Activated T-cell treated with anti-CD3 and anti-CD28 coated beads for 24 hours (primary cell): ENCODE results near the gene KCND1.

Experiments
- DNase-seq: peaks from one replicate; pipeline ENCODE4 v3.0.0-alpha.2; 2020; ENCODE audit warnings: low read depth

KCND1 gene

DNA sequence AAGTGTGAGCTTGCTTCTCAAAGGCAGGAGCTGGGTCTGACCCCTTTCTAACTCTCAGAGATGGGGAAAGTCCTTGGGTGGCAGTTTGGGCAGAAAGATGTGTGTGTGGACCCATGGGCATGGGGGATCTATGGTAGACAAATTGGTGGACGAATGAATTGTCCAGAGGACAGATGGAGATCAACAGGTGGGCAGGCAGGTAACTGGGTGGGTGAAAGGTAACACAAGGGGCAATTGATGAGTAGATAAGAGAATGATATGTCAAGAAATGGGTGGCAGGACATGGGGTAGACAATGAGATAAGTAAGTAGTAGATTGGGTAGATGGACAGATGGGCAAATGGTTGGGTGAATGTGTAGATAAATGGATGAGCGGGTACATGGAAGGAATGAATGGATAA, 2.9 kb upstream of the KCND1 start:
- DNase-seq = no peak

DNA sequence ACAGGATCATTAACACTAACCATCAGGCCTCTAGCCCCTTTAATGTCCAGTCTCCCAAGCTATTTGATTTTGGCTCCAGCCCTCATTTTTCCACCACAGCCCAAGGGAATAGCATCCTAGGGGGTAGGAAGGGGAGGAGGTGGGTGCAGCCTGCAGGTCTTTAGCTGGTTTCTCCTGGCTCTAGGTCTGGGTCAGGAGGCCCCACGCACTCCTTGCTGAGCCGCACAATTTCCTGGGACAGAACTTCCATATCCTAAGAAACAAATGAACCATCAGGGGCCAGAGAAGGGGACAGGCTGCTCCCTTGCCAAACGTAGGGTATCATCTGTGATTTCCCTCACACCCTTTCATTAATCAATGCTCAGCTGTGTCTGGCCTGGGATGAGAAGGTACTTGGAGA, 2.4 kb upstream of the KCND1 start:
- no peak for DNase-seq

DNA sequence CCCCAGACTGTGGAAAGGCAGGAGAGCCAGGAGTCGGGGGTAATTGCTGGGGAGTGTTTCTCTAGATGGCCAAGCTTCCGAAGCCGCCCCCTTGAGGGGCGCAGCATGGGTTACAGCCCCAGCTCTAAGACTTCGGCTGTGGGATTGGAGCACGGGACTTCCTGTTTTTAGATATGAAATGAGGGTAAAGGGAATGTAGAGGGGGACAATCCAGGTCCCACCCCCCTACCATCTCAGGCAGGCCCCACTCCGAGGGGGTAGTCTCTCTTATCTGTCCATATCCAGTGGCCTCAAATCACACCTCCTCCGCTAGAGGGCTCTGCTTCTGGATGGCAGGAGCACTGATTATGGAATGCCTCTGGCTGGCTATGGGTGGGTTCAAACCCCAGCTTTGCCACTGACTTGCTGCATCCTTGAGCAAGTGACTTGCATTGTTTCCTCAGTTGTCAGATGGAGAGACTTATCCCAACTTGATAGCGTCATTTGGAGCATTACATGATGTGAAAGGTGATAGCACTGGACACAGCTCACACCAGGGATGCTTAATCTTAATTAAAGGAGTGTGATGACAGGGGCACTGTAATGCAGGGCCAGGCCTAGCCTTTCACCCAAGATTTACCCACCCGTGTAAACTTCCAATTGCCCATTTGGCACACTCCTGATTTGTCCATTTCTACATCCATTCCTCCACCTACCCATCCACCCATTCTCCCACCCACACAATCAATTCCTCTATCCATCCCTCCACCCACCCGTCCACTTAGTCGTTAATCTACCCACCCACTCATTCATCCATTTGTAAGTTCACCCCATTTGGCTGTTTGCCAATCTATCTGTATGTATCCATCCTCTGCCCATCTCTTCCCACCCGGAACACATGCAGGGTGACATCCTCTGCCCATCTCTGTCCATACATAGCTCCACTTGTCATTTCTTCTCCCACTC, 848 bp upstream of the KCND1 start:
- no peak for DNase-seq

DNA sequence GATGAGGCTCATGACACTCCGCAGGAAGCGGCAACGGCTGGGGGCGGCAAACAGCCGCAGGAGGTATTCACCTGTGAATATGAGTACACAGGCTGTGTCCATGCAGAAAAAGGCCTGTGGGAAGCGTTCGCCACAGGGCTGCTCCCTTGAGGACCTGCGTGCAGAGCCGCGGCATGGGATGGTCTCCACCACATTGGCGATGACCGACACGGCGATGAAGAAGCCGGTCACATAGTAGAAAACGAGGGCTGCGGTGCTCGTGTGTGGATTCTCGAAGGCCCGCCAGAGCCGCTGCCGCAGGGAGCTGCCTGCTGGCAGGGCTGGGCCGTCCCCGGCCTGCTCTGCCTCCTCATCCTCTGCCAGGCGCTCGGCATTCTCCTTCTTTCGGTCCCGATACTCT, 2.2 kb downstream of the KCND1 start:
- no peak for DNase-seq

DNA sequence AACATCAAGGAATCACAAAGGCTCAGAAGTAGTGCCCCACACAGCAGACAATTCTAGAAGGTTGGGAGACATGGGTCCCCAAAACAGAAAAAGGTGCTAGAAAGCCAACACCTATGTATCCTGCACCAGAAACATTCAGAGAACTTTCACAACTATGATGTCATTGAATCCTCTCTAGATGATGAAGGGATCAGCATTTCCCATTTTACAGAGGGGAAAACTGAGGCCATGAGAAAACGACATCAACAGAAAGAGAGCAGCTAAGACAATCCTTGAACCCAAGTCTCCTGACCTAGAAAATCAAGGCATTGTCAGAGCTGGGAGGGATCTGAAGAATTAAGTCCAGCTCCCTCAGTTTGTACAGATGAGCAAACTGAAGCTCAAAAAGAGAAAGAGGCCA, 3.3 kb downstream of the KCND1 start:
- no peak for DNase-seq

DNA sequence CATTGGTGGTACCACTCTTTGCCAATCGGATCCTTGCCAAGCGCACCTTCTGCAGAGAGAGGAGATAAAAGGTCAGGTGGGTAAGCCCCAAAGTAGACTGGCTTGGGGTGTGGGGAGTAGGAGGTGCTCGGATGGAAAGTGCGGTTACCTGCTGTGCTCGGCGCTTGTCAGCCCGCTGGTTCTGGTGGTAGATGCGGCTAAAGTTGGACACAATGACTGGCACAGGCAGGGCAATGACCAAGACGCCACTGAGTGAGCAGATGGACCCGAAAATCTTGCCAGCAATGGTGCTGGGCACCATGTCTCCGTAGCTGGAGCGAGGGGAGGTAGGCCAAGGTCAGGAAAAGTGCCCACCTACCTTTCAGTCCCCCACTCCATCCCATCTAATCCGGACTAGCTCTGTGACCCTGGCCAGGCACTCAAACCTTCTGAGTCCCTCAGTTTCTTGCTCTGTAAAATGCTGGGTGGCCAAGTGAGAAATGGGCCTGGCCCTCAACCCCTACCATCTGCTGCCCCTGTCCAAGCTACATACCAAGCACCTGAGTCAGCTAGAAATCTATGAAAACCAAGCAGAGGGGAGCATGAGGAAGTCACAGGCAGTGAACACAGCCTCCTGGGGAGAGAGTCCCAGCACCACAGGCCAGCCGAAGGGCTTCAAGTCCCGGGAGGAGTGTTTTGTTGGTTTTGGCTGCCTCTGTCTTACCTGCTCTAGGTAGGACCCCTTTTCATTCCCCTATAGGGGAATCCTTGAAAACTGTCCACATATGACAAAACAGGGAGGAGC, 4.7 kb downstream of the KCND1 start:
- no peak for DNase-seq

DNA sequence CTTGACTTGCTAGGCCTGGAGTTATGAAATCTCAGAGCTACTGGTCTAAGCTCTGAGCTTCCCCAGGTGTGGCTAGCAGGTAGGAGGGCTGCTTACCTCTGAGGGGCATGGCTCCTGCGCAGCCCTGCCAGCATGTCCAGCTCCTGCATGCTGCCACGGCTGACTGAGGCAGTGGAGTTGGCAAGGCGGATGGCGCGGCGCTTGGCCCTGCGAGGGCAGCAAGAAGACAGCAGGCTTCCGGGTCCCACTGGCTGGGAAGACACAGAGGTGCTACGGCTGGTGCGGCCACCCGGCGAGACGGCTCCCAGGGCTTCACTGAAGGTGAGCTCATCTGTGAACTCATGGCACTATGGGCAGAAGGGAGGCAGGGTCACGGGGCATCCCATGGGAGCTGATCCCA, 5.7 kb downstream of the KCND1 start:
- DNase-seq = no peak

DNA sequence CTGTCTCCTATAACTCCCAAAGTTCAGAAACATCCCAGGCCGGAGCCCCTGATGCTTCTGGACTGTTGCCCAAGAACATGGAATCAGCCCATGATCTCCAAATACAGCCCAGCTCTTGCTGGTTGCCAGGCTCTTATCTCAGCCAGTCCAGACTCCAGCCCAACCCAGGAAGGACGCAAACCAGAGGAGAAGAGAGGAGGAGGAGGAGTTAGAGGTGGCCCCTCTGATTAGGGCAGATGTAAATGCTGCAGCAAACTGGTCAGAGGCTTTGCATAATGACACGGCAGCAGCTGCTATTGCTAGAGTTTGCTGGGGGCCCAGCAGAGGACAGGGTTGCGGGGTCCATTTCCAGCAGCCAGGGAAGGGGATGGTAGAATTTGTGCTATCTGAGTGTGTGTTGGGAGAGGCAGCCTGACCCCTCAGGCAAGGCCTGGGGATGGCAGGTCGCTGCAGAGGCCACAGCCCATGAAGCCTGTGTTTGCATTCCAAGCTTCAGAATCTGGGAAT, 10.0 kb downstream of the KCND1 start:
- no peak for DNase-seq

DNA sequence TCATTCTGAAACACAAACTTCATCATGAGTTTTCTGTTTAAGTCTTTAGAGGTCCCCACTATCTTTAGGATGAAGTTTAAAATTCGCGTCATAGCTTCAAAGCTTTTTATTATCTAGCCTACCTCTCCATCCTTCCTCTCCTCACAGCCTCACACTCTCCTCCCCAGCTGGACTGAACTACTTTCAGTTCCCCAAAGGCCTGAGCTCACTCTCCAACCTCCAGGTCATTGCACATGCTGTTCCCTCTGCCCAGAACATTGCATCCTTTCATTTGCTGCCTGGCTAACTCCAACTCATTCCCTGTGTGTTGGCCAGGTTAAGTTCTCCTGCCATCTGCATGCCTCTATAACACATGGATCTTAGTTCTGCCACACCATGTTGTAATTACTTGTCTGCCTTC, 11.4 kb downstream of the KCND1 start:
- no peak for DNase-seq

DNA sequence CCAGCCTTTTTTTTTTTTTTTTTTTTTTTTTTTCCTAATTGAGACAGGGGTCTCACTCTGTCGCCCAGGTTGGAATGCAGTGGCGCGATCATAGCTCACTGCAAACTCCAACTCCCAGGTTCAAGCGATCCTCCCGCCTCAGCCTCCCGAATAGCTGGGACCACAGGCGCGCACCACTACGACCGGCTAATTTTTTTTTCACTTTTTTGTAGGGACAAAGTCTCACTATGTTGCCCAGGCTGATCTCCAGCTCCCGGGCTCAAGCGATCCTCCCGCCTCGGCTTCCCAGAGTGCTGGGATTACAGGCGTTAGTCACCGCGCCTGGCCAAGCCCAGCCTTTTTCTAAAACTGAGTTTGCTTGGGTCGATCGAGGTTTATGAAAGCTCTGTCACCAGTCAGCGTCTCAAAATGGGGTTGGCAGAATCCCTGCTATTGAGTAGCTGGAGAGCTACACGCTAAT, 13.0 kb downstream of the KCND1 start:
- no peak for DNase-seq

DNA sequence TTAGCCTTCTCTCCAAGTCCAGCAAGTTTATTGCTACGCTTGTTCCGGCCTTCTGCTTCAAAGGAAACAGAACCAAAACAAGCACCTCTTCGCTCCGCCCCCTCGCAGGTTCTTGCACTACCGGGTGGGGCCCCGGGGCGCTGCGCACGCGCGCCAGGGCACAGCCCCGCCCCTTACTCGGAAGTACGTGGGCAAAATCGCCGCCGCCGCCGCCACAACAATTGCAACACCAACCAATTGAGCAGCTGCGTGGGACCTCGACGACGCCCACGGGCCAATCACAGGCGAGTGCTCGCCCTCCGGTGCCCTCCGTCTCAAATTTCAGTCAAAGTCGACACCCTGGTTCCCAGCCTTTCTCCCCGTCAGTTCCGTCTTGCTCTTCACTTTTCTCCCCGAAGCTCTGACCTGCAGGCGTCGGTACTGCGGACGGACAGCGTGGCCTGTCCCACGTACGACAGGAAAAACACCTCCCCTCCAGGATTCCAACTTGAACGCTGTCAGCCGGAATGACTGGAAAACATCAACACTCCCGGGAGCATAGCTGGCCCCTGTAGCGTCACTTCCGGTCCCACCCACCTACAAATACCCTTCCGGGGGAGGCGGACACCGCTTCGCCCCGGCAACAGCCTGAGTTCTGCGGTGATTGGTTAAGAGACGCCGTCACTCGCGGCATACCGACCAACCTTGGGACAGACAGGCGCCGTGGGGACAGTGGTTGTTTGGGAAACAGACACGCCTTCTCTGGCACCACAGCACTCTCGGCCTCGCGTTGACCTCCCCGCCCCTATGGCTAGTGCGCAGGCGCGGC, 13.6 kb downstream of the KCND1 start:
- peak; percentile 87 for DNase-seq

DNA sequence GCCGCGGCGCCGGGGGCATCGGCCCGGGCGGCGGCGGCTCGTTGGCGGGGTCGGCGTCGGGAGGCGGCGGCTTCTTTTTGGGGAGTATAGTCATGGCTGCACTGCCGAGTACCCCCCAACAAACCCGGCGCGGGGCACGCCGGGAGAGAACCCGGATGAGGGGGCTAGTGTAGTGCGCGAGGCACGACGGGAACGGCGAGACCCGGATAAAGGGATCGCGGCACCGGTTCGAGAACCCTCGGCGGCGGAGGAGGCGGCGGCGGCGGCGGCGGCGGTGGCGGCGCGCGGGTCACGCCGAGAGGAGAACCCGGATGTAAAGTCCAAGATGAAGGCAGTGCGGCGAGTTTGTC, 14.2 kb downstream of the KCND1 start, which contains the start of gene OTUD5:
Gene OTUD5 (minus strand): TSS at position 131 of the 350 bp plus-strand sequence. CDS start 37 bp downstream, at position 94.
- peak; percentile 62 for DNase-seq

DNA sequence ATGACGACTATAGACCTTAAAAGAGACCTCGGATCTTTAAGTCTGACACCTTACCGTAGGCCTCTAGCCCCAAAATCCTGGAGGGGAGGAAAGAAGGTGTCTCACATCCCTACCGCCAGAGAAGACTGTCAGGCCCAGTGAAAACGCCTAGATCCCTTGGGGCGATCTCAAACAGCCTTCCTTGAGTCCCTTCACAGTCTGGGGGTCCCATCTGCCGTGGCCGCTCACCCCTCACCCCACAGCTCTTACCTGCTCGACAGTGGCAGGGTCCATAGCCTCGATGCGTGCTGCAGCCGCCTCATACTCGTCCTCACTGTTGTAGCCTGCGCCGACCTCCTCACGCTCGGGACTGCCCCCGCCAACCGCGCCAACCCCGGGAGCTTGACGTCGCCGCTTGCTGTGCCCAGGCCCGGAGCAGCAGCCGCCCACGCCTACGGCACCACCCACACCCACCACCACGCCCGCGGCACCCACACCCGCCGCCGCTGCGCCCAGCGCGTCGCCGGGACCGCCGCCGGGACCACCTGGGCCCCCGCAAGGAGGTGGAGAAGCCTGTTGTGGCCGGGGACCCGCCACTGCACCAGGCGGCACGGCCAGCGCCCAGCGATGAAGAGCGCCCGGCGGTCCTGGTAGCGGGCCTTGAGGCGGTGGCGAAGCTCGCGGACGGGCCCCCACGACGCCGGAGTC, 14.8 kb downstream of the KCND1 start:
- no peak for DNase-seq

DNA sequence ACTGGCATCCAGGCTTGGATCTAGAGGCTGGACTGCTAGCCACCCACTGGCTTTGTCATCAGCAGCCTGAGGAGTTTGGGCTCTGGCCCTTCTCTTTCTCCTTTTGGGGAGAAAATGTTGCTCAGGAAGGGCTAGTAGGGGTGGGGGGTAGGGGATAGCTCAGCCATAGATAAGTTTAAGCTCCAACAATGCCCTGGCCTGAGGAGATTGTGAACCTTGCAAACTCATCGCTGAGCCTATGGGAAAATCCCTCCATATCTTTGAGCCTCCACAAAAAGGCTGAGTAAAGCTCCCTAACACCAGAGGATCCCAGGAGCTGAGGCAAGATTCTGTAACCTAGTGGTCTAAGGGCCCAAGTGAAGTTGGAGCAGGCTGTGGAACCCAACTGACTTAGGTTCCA, 23.1 kb downstream of the KCND1 start:
- DNase-seq = no peak

DNA sequence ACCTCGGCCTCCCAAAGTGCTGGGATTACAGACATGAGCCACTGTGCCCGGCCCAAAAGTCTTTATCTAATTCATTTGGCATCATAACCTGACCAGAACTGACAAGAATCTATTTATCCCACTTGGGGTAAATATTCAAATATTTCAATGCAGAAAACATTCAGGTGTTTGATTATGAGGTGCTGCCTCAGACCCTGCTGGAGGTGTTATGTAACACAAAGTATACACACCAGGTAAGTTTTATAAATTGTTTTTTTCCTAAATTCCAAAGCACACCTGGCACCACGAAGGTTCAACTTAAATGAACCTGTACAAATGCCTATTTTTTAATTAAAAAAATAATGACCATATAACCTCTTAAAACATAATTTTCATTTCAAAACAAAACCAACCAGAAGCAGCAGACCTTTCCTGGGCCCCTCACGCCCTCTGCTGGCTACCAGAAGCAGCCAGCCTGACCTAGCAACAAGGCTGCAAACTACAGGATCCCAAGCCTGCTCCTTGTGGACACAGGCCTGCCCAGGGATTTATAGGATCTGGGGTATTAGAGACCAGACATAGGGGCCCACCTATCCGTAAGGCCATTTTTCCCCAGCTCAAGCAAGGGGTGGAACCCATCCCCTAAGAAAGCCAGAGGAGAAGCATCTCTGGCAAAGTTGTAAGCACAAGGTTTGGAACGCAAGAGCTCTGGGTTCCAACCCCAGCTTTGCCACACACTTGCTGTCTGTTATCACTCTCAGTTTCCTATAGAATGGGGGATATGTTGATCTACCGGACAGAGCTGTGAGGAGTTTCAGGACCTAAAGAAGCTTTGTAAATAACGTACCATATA, 25.9 kb downstream of the KCND1 start:
- DNase-seq = no peak

DNA sequence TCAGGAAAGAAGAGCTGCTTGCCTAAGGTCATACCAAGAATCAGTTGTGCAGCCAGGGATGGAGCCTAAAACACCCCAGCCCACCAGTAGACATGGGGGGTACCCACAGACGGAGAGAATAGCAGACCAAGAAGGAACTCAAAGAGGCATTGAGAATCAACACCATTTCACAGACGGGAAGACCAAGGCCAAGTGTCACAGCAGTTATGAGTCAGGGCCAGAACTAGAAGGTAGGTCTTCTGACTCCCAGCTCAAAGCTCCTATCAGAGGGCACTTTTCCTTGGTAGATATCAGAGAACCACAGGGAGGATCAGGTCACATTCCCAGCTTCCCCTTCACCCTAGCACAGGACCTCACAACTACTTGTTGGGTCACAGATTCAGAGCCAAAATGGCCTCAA, 28.7 kb downstream of the KCND1 start:
- no peak for DNase-seq

DNA sequence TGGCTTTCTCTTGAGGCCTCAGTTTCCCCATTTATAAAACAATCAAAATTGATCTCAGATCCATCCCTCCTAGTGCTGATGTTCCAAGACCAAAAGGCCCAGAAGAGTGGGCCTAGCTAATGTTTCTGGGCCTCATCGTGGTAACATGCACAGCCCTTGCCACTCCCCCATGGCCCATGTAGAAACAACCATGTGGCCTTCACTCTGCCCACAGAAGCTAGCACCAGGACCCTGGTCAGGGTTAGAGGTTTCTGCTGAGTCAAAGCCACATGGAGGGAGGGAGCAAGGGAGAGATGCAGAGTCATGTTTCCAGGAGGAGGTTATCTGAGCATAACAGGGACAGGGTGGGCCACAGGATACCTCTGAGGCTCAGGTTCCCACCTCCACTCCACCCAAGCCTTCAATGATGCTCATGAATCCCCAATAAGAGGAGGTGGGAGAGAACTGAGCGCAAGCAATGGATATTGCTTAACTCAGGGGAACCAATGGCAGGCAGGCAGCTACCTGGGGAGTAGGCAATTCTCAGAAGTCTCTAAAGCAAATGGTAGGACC, 31.2 kb downstream of the KCND1 start:
- DNase-seq = no peak

DNA sequence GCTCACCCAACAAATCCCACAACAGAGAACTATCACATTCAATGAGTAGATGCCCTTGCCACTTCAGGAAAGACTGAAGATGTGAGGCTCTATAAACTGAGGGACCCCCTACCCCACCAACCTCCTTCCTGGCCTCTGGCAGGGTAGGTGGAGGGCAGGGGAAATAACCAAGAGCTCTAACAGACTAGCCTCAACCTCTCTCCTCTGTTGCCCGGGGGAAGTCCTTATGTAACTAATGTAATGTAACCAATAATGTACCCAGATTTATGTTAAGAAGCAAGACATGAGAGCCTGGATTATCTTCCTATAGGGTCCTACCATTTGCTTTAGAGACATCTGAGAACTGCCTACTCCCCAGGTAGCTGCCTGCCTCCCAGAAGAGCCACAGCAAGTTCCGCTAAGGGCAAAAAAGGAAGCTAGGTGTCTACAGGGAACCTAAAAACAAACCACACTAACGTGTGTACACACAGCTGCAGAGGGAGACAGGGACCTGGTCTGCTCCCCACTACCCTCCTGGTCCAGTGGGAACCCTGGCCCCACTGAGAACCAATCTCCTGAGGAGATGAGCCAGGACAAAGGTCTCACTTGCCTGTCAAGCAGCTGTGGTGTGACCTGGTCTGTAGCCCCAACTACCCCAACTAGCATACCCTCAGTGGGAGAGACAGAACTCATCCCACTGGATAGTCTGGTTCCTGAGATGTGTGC, 32.0 kb downstream of the KCND1 start:
- no peak for DNase-seq

DNA sequence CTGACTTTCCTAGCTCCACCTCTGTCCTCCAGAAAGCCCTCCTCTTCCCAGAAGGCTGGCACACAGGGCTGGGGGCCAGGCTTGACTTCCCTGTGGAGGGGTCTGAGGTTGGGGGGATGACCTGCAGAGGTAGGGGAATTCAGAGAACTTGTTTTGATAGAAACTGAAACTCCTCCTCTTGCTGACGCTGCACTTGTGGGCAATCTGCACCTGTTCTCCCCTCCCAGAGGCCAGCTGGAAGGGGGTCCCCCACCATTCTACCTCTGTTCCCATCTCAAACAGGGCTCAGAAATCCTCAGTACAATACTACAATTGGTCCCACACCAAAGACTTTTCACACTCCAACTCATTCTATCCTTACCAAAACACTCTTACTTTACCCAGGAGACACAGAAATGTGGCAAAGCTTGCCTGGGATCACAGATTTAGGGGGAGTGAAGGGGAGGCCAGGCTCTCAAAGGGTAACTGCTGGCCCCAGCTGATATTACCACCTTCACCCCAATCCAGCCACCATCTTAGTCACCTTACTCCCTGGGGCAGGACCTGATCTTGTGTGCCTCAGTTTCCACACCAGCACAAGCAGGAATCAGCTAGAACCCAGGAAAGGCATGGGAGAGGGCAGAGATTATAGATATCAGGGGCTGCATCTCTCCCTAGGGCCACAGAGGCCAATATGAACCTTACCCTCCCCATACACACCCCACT, 32.8 kb downstream of the KCND1 start:
- DNase-seq = peak; percentile 73
